ENCODE results near the gene UCP2. TPM values are rescaled to one million over a fixed set of nuclear protein-coding genes. Genes with fewer than 3 reads are reported as not detected.

The UCP2 gene
- total and polyA plus RNA-seq, 9 of the 15 experiments (the other 6 are each of a cell fraction or from before 2014, with no cell fraction given): 19.2 to 216 (median 87.9) TPM

- TF ChIP-seq RFX7 (CRISPR knock-in tag; IDR thresholded peaks at IDR 0.05) (no peak), IRF1 (CRISPR knock-in tag; IDR thresholded peaks at IDR 0.05; ENCODE audit: borderline replicate concordance) (no peak), MAZ (CRISPR knock-in tag; conservative IDR thresholded peaks at IDR 0.05 in 1 of 2, IDR thresholded peaks at IDR 0.05 in 1 of 2) (peak in 1 of 2 experiments; percentile 59; a peak in 1 of 4 replicates), SUPT5H (IDR thresholded peaks at IDR 0.05) (no peak), CC2D1A (IDR thresholded peaks at IDR 0.05) (peak; percentile 73; the same call in 1 of the 2 replicates), CCNT2 (IDR thresholded peaks at IDR 0.05; ENCODE audit: borderline replicate concordance, extremely low read depth, insufficient read length, low read depth, low read length) (peak; percentile 98), CEBPG (CRISPR knock-in tag; IDR thresholded peaks at IDR 0.05) (no peak), CEBPG (tag; conservative IDR thresholded peaks at IDR 0.05 in 1 of 2, IDR thresholded peaks at IDR 0.05 in 1 of 2) (no peak), TEAD1 (CRISPR knock-in tag; IDR thresholded peaks at IDR 0.05) (0 out of 4 replicates have a peak, but pooled peaks of 1 of the 2 experiments have one; percentile 56), TARDBP (IDR thresholded peaks at IDR 0.05) (peak; percentile 61; the same call in 1 of the 2 replicates), CXXC5 (CRISPR knock-in tag; IDR thresholded peaks at IDR 0.05) (peak; percentile 76), TAL1 (IDR thresholded peaks at IDR 0.05) (peak; percentile 97), EZH2 (IDR thresholded peaks at IDR 0.05; ENCODE audit: borderline replicate concordance, low read depth, low read length) (no peak), NCOR1 (IDR thresholded peaks at IDR 0.05) (peak; percentile 96), ZBTB33 (CRISPR knock-in tag; IDR thresholded peaks at IDR 0.05) (no peak), SMARCC2 (IDR thresholded peaks at IDR 0.05; ENCODE audit: low read depth) (peak; percentile 65), HDAC2 (IDR thresholded peaks at IDR 0.05) (peak; percentile 100), ARID4B (CRISPR knock-in tag; IDR thresholded peaks at IDR 0.05) (no peak), CBFB (CRISPR knock-in tag; IDR thresholded peaks at IDR 0.05) (0 out of 2 replicates have a peak, but pooled peaks have one; percentile 16)
Observed at GRCh38 chr11:74015919-74016684, 33.5 kb upstream of the UCP2 start (continued).

Measured in K562 (cell line).